HG03095 (cell line): ENCODE results near the gene HCN4.
"Not testable (repeated sequence)": the region's sequence is repeated elsewhere in the genome, so short reads cannot be mapped to it uniquely, and the experiment has no call there.

ENCODE experiments used
- ATAC-seq: cut with Tn5 transposase; IDR thresholded peaks from one replicate; pipeline ENCODE4 v1.9.1; 2021; ENCODE audit warnings: moderate library complexity; ENCODE audit not compliant: unreplicated experiment

The HCN4 gene

GRCh38 chr15:73368301-73369136 lies at the start of gene HCN4:
TSS of gene HCN4 (minus strand) at chr15:73368958. CDS start at chr15:73368270, 688 bp downstream.
- no peak for ATAC-seq

- no peak for ATAC-seq
These were observed 46.1 kb upstream of the HCN4 start for GRCh38 chr15:73414876-73415275.

GRCh38 chr15:73403171-73403570 lies 34.4 kb upstream of the HCN4 start:
- no peak for ATAC-seq

GRCh38 chr15:73400222-73400621 lies 31.5 kb upstream of the HCN4 start:
- not testable (repeated sequence) for ATAC-seq

- ATAC-seq, result no peak
These were observed 30.1 kb upstream of the HCN4 start for GRCh38 chr15:73398861-73399260.

GRCh38 chr15:73397461-73397860 lies 28.7 kb upstream of the HCN4 start:
- no peak for ATAC-seq

- ATAC-seq, result no peak
These were observed 26.9 kb upstream of the HCN4 start for GRCh38 chr15:73395671-73396070.

GRCh38 chr15:73394782-73395181 lies 26.0 kb upstream of the HCN4 start:
- no peak for ATAC-seq

GRCh38 chr15:73393336-73393735 lies 24.6 kb upstream of the HCN4 start:
- no peak for ATAC-seq

- no peak for ATAC-seq
These were observed 23.3 kb upstream of the HCN4 start for GRCh38 chr15:73392025-73392424.

- no peak for ATAC-seq
These were observed 22.5 kb upstream of the HCN4 start for GRCh38 chr15:73391128-73391872.

- ATAC-seq, result no peak
These were observed 21.3 kb upstream of the HCN4 start for GRCh38 chr15:73389971-73390544.

- no peak for ATAC-seq
These were observed 20.8 kb upstream of the HCN4 start for GRCh38 chr15:73389539-73389938.

- no peak for ATAC-seq
These were observed 19.6 kb upstream of the HCN4 start for GRCh38 chr15:73388256-73388781.

- no peak for ATAC-seq
These were observed 18.9 kb upstream of the HCN4 start for GRCh38 chr15:73387507-73388255.

- ATAC-seq, result no peak
These were observed 18.2 kb upstream of the HCN4 start for GRCh38 chr15:73386886-73387506.

- ATAC-seq, result no peak
These were observed 17.5 kb upstream of the HCN4 start for GRCh38 chr15:73386238-73386637.

- no peak for ATAC-seq
These were observed 16.4 kb upstream of the HCN4 start for GRCh38 chr15:73385205-73385604.

- ATAC-seq, result no peak
These were observed 14.8 kb upstream of the HCN4 start for GRCh38 chr15:73383310-73384189.
